ENCODE measurements around the gene TMEM134. TPM values are rescaled to one million over a fixed set of nuclear protein-coding genes. Genes with fewer than 3 reads are reported as not detected.

Gene TMEM134
- total RNA-seq, 4 donors from 2014 or later = 80.0 to 126 (median 86.1) TPM

- H3K9me3 ChIP-seq = no peaks in the 10 kb centered on the region
- no peak for TF ChIP-seq CTCF (IDR thresholded peaks at IDR 0.05)
- TF ChIP-seq POLR2A (IDR thresholded peaks at IDR 0.05) = no peak
- no peaks in the 10 kb centered on the region for H3K27me3 ChIP-seq
- peaks cover 0 to 5% (median 3%) of the 10 kb centered on the region in 4 donors for H3K4me1 ChIP-seq
- DNase-seq = no peak
- no peak overlapping the region for H3K27ac ChIP-seq
- no peak overlapping the region for H3K4me3 ChIP-seq
- peaks cover 0 to 79% (median 0%) of the 10 kb centered on the region in 3 donors for H3K36me3 ChIP-seq
Measured at GRCh38 chr11:67498544-67498972, 29.5 kb upstream of the TMEM134 start.

- no peak for DNase-seq
- no peak overlapping the region for H3K4me3 ChIP-seq
- H3K27ac ChIP-seq = no peak overlapping the region
- no peaks in the 10 kb centered on the region for H3K27me3 ChIP-seq
- H3K36me3 ChIP-seq = peaks cover 0 to 86% (median 0%) of the 10 kb centered on the region in 3 donors
- TF ChIP-seq CTCF (IDR thresholded peaks at IDR 0.05) (no peak), POLR2A (IDR thresholded peaks at IDR 0.05) (no peak)
- no peaks in the 10 kb centered on the region for H3K9me3 ChIP-seq
- H3K4me1 ChIP-seq = no peaks in the 10 kb centered on the region
Measured at GRCh38 chr11:67497656-67498291, 28.7 kb upstream of the TMEM134 start.

- Histone ChIP-seq H3K4me3 (no peak overlapping the region), H3K4me1 (no peaks in the 10 kb centered on the region), H3K27ac (no peak overlapping the region), H3K9me3 (no peaks in the 10 kb centered on the region), H3K36me3 (peaks cover 0 to 86% (median 0%) of the 10 kb centered on the region in 3 donors), H3K27me3 (no peaks in the 10 kb centered on the region)
- DNase-seq = no peak
- TF ChIP-seq POLR2A (IDR thresholded peaks at IDR 0.05) = no peak
- no peak for TF ChIP-seq CTCF (IDR thresholded peaks at IDR 0.05)
Measured at GRCh38 chr11:67496113-67496512, 27.1 kb upstream of the TMEM134 start.

- Histone ChIP-seq H3K4me3 (no peak overlapping the region), H3K4me1 (no peaks in the 10 kb centered on the region), H3K9me3 (no peaks in the 10 kb centered on the region), H3K36me3 (peaks cover 0 to 89% (median 0%) of the 10 kb centered on the region in 3 donors), H3K27me3 (no peaks in the 10 kb centered on the region), H3K27ac (no peak overlapping the region)
- no peak for DNase-seq
- TF ChIP-seq POLR2A (IDR thresholded peaks at IDR 0.05) (no peak), CTCF (IDR thresholded peaks at IDR 0.05) (no peak)
Measured at GRCh38 chr11:67495234-67496005, 26.4 kb upstream of the TMEM134 start.

- no peaks in the 10 kb centered on the region for H3K9me3 ChIP-seq
- no peaks in the 10 kb centered on the region for H3K4me1 ChIP-seq
- TF ChIP-seq POLR2A (IDR thresholded peaks at IDR 0.05) = no peak
- no peak for TF ChIP-seq CTCF (IDR thresholded peaks at IDR 0.05)
- no peak for DNase-seq
- H3K4me3 ChIP-seq = no peak overlapping the region
- peaks cover 0 to 88% (median 0%) of the 10 kb centered on the region in 3 donors for H3K36me3 ChIP-seq
- no peak overlapping the region for H3K27ac ChIP-seq
- no peaks in the 10 kb centered on the region for H3K27me3 ChIP-seq
Measured at GRCh38 chr11:67494371-67495233, 25.6 kb upstream of the TMEM134 start.

Data from Peyer's patch (tissue), 4 donors.